Measurements from ENCODE around the gene YRDC.
"Not testable (repeated sequence)": the region's sequence is repeated elsewhere in the genome, so short reads cannot be mapped to it uniquely, and the experiment has no call there.

The YRDC gene

DNA sequence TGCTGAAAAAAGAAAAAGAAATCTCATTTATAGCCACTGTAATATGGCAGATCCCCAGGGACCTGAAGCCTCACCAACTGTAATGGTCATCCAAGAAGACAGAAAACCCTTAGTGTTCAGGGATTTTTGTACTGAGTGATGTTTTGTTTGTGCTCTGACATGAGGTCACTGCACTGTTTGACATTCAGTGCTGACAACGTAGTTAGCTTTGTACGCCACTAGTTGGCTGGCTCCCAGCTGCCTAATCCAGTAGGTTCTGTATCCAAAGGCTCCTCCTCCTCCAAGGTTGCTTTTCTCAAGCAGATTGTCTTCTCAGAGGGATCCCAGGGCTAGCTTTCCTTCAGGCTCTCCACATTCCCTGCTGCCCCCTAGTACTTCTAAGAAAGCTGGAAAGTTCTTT is 9.5 kb upstream of the YRDC start:
- DNase-seq = no peak

DNA sequence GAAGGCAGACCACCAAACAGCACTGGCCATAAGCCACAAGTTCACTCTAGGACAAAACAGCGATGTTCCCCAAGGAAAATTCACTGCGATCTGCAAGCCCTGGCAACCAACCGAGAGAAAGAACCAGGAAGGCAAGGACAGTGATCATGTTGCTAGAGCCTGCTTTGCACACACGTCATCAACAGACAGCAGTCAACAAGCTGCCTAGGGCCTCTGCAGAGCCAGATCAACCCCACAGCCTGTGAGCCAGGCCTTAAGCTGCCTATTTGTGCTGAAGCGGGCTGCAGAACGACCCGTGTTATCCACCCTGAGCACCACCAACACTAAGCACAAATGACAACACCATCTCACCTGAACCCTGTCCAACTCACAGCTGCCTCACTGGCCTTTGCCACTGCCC is 6.2 kb upstream of the YRDC start:
- no peak for DNase-seq

DNA sequence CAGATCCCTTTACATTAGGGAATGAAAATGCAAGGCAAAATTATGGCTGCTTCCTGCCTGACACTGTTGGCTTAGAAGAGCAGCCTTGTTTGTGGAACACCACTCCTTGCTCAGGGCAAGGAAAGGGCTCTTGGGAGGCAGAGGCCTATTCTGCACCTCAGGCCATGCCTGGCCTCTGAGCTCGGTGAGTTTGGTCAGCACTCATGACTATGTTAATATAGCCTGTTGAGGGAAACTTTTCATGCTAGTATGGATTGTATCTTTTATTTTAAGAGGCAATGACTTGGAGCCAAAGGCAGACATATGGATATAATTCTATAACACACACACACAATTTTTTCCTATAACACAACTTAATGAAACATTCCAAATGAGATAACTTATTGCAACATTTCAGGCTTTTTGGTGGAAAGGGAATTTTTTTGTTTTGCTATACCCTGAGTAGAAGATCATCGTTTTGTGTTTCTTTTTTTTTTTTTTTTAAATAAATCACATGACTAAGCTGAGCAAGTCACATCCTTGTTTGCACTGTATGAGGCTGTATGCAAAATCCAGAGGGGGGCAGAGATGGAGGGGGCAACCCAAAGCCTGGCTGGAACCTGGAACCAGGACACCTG is 5.6 kb upstream of the YRDC start:
- DNase-seq = no peak

DNA sequence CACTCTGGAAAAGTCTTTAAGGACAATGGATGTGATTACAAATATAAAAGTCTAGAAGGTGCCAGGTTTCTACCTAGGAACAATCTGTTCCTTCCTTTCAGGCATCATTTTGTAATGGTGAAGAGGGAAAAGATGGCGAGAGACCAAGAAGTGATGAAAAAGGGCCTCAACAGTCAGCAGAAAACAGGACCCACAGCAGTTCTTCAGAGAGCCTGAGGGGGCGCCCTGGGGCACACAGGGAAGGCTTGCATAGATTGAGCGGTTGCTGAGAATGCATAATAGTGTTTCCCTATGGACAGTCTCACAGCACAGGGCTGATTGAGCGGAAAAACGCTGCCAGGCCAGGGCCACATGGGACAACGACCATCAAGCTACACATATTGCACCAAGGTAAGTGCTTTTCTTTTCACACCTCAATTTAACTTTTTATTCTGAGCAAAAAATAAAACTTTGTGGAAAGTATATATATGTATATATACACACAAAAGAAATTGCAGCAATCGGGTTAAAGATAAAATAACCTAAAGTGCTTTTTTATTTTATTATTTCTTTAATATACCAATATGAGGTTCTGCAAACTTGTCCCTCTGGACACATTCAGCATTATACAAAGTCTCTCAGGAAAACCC is 3.1 kb upstream of the YRDC start:
- DNase-seq = peak; percentile 50 to 60

DNA sequence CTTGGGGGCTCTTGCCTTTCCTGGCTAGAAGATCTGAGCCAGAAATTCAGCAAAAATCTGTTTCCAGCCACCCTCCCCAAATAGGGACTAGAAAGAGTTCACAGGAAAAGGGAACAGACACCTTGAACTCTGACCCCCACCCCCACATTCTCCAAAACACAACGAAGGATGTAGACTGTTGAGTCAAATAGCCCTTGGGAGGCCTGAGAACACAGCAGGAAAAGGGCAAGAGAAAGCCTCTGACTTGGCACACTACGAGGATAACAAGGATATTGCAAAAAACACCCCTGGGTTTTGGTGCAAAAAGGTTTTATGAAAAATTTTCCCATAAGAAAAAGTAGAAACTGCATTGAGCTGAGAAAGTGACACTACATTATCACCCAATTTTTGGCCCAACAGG is 1.9 kb upstream of the YRDC start:
- no peak for DNase-seq

DNA sequence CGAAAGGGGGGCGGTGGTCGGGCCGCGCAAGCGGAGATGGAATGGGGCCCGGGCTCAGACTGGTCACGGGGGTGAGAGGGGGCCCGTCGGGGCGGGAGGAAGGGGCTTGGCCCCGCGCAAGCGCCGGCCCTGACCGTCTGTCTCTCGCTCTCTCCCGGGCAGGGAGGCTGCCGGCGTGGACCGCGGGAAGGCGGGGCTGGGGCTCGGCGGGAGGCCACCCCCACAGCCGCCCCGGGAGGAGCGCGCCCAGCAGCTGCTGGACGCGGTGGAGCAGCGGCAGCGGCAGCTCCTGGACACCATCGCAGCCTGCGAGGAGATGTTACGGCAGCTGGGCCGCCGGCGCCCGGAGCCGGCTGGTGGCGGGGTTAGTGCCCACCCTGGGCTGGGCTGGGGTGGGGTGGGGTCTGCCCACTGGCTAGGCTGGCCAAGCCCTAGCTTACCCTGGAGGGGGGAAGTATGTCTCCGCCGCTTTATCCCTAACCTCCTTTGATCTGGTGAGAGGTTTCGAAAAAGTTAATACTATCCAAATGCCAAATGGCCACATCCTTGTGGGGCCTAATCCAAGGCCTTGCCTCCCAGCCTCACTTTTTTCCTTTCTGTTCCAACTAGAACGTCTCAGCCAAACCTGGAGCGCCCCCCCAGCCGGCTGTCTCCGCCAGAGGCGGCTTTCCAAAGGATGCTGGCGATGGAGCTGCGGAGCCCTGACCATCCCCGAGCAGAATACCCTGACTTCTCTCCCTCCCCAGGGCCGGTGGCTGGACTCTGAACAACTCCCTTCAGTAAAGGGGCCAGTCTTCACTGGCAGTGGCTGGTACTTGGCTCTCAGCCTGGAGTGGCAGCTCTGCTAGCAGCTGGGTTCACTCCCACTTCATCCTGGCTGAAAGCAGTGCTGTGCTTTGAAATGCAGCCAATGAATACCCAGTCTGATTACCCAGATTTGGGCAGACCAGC is 636 bp upstream of the YRDC start:
- peak in 1 of 2 experiments; percentile 15 for DNase-seq

DNA sequence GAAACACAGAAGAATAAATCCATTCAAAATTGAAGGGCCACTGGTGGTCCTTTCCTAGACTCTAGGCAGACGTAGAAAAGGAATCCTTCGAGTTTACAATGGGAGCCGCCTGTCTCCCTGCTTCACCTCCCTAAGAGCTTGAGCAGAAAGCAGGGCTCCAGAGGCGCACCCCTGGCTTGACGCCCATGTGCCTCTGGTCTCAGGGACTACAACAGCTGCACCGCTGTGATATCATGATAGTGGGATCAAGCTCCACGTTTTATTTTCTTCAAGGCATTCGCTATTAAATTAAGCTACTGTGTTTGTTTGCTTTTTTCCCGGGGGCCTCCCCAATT is 821 bp downstream of the YRDC start:
- DNase-seq = no peak

DNA sequence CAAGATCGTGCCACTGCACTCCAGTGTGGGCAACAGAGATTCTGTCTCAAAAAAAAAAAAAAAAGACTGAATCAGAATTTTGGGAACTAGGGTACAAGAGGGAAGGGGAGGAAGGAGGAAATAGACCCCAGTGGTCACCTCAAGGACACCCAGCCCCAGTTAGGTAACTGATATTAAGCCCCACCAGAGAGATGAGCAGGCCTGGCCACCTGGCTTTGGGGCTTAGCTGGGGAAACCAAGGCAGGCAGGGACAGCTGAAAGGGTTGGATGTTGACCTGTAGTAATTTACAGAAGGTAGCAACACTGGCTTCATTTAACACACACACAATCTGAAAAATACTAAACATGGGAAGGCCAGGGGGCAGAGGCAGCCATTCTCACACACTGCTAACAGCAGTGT is 5.6 kb downstream of the YRDC start:
- no peak for DNase-seq

DNA sequence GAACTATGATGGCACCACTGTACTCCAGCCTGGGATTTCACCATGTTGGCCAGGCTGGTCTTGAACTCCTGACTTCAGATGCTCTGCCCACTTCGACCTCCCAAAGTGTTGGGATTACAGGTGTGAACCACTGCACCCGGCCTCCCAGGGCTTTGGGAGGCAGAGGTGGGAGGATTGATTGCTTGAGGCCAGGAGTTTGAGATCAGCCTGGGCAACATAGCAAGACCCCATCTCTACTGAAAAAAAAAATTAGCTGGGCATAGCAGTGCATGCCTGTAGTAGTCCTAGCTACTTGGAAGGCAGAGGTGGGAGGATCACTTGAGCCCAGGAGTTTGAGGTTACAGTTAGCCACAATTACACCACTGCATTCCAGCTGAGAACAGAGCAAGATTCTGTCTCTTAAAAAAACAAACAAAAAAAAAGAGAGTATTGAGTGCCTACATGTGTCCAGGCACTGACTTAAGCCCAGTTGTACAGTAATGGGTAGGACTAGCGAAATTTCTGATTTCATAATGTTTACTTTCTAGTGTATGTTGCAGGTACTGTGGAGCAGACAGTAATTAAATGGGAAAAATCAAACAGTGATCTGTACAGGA is 10.2 kb downstream of the YRDC start:
- no peak for DNase-seq

DNA sequence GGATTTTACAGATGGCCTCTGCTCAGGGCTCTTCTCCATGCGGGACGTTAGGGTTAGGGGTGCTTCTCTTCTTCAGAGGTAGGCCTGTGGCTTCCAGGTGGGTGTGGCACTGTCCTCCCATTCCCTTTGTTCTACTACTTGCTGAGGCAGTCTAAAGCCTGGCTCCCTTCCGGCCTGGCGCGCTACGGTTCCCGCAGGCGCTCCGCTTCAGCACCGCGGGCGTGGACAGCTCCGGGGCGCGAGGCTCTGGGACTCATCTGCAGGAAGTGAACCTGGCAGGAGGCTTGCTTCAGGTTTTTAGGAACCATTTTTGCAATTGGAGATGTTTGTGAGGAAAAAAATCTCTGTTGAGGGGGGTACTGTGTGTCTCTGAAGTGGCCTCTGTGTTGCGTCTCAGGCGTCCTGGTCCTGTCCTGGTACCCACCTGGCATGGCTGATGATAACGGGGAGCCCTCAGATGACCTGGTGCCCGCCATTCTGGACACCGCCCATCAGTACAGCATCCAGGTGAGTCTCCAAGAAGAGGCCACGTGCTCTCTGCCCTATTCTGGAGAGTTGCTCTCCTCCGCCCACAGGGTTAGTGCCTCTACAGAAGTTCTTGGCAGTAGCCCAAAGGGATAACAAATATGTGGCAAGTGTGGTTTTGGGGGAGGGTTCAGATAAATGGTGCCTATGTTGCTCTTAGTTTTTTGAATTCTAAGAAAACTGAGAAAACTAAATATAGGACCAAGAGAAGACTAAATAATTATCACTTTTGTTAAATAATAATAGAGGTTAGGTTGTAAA is 12.5 kb downstream of the YRDC start:
- peak in 1 of 2 experiments; percentile 48 for DNase-seq

DNA sequence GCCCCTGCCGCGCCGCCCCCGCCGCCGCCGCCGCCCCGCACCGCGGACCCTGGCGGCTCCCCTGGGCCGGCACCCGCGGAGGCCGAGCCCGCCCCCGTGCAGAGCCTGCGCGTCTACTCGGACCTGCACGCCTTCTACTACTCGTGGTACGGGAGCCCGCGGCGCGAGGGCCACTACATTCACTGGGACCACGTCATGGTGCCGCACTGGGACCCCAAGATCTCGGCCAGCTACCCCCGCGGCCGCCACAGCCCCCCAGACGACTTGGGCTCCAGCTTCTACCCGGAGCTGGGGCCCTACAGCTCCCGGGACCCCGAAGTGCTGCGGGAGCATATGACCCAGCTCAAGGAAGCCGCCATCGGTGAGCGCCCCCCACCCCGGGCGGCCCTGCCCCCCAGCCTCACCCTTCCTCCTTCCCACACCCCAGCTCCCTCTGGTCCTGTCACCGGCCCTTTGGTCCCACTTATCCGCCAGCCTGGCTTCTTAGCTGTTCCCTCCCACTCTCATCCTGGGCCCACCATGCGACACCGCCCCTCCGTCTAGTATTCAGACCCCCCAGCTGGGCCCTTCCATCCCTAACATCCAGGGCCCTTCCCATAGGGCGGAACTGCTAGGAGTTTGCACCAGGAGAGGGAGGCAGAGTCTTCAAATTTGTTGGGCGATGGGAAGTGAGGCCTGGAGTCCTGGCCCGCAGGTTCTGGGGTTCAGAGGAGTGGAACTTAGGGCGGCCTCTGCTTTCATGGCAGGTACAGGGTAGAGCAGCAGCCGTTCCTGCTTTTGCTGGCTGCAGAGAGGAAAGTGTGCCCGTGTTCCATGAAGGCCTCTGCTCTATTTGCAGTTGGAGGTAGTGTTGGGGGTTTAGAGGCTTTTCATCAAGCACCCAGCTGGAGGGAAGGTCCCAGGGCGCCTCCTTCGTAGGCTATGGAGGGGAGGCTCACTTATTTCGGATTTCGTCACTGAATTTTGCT is 13.4 kb downstream of the YRDC start:
- no peak for DNase-seq

DNA sequence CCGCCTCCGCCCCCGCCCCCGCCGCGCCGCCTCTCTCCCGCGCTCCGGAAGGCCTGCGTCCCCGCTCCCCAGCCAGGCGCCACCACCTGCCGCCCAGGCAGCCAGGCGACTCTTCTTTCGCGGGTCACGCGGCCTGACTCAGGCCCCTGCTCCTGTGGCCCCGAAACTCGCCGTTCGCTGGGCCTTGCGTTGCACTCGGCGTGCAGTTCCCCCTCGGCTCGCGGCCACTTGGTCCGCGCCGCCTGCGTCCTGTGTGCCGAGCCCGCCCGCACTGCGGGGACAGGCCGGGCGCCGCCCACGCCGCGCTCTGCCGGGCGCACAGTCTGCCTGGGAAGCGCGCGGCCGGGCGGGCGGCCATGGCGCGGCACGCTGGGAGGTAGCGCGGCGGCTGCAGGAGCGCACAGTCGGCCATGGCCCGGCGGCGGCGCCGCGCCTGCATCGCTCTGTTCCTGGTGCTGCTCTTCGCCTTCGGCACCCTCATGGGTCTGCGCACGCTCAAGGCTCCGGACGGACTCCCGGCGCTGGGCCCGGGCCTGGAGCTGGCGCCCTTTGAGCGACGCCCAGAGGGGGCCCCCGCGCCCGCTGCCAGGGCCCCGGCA is 14.1 kb downstream of the YRDC start, which contains the start of gene MANEAL:
Gene MANEAL, plus strand, starts transcription at position 75 of the 599 bp plus-strand sequence. Its CDS starts 336 bp downstream, at position 411.
- DNase-seq = peak; percentile 4 to 27

DNA sequence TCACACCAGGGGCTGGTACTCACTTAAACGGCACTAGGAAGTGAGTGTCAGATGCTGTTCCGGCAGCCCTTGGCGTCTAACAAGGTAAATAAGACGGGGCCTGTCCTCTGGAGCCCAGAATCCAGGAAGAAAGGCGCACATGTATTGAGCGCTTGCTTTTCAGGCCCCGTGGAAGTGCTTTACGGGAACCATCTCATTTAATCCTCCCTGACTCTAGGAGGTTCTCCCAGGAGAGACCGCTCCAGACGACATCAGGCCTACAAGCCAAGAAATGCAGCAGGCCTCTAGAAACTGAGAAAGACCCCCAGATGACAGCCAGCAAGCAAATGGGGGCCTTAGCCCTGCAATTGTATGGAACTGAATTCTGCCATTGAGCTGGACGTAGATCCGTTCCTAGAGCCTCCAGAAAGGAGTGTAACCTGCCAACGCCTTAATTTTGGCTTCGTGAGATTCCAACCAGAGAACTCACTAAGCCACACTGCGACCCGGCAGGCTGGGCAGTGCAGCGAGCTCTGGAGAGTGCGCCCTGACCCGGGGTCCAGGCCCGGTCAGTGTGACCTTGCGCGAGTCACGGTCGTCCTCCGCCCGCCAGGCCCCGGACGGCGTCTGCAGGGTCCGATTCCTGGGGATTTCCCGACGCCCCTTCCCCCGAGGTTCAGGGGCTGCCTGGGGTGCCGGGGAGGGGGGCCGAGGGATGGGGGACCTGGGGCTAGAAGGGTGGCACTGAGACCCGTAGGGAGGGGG is 14.9 kb downstream of the YRDC start:
- no peak for DNase-seq

DNA sequence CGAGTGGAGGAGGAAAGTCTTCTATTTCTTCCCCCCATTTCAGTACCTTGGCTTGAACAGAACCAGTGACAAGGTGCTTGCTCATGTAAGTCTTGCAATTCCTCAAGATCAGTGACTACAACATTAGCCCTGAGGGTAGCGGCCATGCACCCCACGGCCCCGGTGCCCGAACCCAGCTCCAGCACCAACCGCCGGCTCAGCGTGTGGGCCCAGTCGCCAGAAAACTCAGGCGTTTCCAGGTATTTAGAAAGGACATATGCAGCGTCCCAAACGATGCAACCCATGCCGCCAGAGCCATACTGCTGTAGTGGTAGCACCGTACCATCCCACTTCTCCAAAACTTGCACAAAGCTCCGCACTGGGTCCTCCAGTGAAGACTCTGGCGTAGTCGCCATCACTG is 25.5 kb downstream of the YRDC start:
- DNase-seq = no peak

DNA sequence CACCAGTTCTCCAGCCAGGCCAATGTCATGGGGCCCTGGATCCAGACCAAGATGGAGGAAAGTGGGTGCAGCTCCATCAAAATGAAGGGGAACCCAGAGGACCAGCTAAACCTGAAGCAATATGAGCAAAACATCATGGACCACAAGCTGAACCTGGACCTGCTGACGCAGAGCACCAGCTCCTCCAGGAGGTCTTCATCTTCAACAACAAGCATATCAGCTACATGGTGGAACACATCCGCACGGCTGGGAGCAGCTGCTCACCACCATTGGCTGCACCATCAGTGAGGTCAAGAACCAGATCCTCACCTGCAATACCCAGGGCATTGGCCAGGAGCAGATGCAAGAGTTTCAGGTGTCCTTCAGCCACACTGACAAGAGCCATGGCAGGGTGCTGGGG is 29.4 kb downstream of the YRDC start:
- no peak for DNase-seq

DNA sequence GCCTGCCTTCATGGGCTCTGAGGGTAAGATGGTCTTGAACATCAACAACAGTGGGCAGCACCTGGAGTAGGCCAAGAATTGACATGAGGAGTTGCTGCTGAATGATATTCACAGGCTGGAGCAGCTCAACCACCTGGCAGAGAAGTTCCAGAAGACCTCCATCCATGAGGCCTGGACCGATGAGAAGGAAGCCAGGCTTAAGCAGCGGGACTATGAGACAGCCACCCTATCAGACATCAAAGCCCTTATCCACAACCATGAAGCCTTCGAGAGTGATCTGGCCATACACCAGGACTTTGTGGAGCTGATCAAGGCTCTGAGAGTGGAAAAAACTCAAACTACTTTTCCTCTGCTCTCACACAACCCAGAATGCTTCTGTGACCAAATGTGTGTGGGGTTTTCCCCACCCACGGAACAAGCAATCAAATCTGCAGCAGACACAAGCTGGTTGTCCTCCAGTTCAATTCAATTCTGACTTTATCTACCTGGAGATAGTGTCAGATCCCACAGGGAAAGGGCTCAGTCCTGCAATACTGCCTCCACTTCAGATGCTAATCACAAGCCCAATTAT is 31.0 kb downstream of the YRDC start:
- DNase-seq = peak in 1 of 2 experiments; percentile 45

DNA sequence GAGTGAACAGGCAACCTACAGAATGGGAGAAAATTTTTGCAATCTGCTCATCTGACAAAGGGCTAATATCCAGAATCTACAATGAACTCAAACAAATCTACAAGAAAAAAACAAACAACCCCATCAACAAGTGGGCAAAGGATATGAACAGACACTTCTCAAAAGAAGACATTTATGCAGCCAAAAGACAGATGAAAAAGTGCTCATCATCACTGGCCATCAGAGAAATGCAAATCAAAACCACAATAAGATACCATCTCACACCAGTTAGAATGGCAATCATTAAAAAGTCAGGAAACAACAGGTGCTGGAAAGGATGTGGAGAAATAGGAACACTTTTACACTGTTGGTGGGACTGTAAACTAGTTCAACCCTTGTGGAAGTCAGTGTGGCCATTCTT is 36.6 kb downstream of the YRDC start:
- DNase-seq = not testable (repeated sequence)

DNA sequence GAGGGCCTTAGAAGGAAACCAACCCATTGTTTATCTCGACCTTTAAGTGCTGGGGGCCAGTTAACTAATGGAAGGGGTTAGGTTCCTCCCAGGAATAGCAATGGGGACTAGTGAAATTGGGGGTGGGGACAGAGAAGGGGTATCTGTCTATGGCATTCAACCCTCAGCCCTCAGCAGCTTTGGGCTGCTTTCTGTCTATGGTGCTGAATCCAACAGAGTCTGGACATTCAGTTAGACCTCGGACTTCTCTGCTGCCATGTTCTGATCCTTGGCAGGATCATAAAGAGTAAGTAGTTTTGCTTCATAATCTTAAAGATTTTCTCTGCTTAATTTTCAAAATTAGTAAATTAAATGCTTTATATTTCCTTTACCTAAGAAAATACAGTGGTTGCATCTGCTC is 40.5 kb downstream of the YRDC start:
- no peak for DNase-seq

DNA sequence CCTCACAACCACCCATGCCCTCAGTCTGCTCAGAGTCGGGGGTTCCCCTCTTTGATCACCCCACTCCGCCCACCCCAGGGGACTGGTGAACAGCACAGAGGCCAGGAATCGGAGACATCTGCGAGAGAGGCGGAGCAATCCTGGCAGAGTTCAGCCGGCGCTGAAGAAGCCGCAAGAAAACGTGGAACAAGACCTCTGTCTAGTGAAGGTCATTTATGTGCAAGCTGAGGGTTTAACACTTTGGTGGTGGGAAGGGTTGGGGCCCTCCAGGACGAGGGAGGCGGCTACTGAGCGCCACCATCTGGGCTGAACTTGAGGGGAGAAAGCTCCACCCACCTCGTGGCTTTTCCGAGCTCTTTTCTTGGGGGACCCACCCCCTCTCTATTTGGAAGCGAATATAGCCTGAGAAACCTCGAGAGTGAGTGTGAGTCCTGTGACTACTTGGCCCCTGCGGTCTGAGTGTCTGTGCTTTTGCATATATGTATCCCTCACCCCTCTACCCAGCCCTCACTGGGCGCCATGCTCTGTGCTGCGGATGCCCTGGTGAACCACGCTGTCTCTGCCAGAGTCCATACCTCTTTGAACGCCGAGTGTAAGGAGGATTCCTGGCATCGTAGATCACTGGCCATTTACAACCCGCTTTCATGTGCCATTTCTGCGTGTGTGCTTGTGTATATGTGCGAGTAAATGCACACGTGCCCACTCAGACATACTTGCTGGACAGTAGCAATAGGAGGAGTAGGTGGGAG is 41.9 kb downstream of the YRDC start:
- peak in 1 of 2 experiments; percentile 48 for DNase-seq

Measured in stimulated activated CD4-positive, alpha-beta T cell treated with anti-CD3 and anti-CD28 coated beads, Interleukin-4, amount 100 ng/mL, for 4 hours (primary cell).